ENCODE data around the gene SZT2. TPM values are rescaled to one million over a fixed set of nuclear protein-coding genes. Genes with fewer than 3 reads are reported as not detected.

The SZT2 gene
- total RNA-seq, 2 donors from 2014 or later, result 30.3 to 76.9 TPM

GRCh38 chr1:43439781-43440180 lies 50.1 kb downstream of the SZT2 start:
- Histone ChIP-seq H3K9me3 (no peaks in the 10 kb centered on the region), H3K27ac (no peak overlapping the region), H3K4me1 (replicated peaks) (no peaks in the 10 kb centered on the region), H3K4me3 (no peak overlapping the region), H3K36me3 (peaks cover 0 to 12% of the 10 kb centered on the region in 2 donors), H3K27me3 (replicated peaks; ENCODE audit: insufficient read depth) (no peaks in the 10 kb centered on the region)
- TF ChIP-seq CTCF (IDR thresholded peaks at IDR 0.05) (no peak), POLR2A (IDR thresholded peaks at IDR 0.05) (no peak), POLR2AphosphoS5 (IDR thresholded peaks at IDR 0.05) (no peak)
- no peak for DNase-seq (ENCODE audit: low spot score)
- 90% methylated on average over 7 of the region's 7 CpGs for WGBS
- intact Hi-C loops (cut with DNase I), result no loop called here

GRCh38 chr1:43440358-43440757 lies 50.7 kb downstream of the SZT2 start:
- H3K27me3 ChIP-seq (replicated peaks; ENCODE audit: insufficient read depth), result no peaks in the 10 kb centered on the region
- intact Hi-C loops (cut with DNase I), result no loop called here
- H3K4me3 ChIP-seq, result no peak overlapping the region
- H3K36me3 ChIP-seq, result peaks cover 0 to 12% of the 10 kb centered on the region in 2 donors
- no peaks in the 10 kb centered on the region for H3K4me1 ChIP-seq (replicated peaks)
- H3K9me3 ChIP-seq, result no peaks in the 10 kb centered on the region
- no peak overlapping the region for H3K27ac ChIP-seq
- TF ChIP-seq CTCF (IDR thresholded peaks at IDR 0.05), result no peak
- 88% methylated on average over 7 of the region's 7 CpGs for WGBS
- no peak for DNase-seq (ENCODE audit: low spot score)

- intact Hi-C loops (cut with DNase I), result no loop called here
- no peak for TF ChIP-seq POLR2A (IDR thresholded peaks at IDR 0.05)
- no peak for TF ChIP-seq POLR2AphosphoS5 (IDR thresholded peaks at IDR 0.05)
- TF ChIP-seq CTCF (IDR thresholded peaks at IDR 0.05), result no peak
- Histone ChIP-seq H3K36me3 (peaks cover 3 to 12% of the 10 kb centered on the region in 2 donors), H3K4me1 (replicated peaks) (no peaks in the 10 kb centered on the region), H3K27me3 (replicated peaks; ENCODE audit: insufficient read depth) (no peaks in the 10 kb centered on the region), H3K4me3 (no peak overlapping the region), H3K27ac (no peak overlapping the region), H3K9me3 (no peaks in the 10 kb centered on the region)
- DNase-seq (ENCODE audit: low spot score), result no peak
- 92% methylated on average over 15 of the region's 15 CpGs for WGBS
Measured at GRCh38 chr1:43441166-43441893, 51.6 kb downstream of the SZT2 start.

GRCh38 chr1:43441894-43442637 lies 52.4 kb downstream of the SZT2 start:
- Histone ChIP-seq H3K9me3 (no peaks in the 10 kb centered on the region), H3K4me1 (replicated peaks) (no peaks in the 10 kb centered on the region), H3K4me3 (no peak overlapping the region), H3K27me3 (replicated peaks; ENCODE audit: insufficient read depth) (no peaks in the 10 kb centered on the region), H3K36me3 (peaks cover 9 to 12% of the 10 kb centered on the region in 2 donors), H3K27ac (no peak overlapping the region)
- TF ChIP-seq POLR2A (IDR thresholded peaks at IDR 0.05) (no peak), POLR2AphosphoS5 (IDR thresholded peaks at IDR 0.05) (no peak), CTCF (IDR thresholded peaks at IDR 0.05) (no peak)
- WGBS, result 90% methylated on average over 18 of the region's 18 CpGs
- DNase-seq (ENCODE audit: low spot score), result no peak
- intact Hi-C loops (cut with DNase I), result no loop called here
